Effector CD8-positive, alpha-beta T cell (primary cell): Measurements from ENCODE around the gene STYXL1.
"Not testable (repeated sequence)": the region's sequence is repeated elsewhere in the genome, so short reads cannot be mapped to it uniquely, and the experiment has no call there.

ENCODE experiments used
- DNase-seq: peaks from one replicate; lab custom pipeline; 2025; lab: John Stamatoyannopoulos, UW
- total RNA-seq, 4 experiments: gene quantifications; one replicate each; lab custom pipeline; 2026; lab: John Stamatoyannopoulos, UW

STYXL1 gene, protein sequence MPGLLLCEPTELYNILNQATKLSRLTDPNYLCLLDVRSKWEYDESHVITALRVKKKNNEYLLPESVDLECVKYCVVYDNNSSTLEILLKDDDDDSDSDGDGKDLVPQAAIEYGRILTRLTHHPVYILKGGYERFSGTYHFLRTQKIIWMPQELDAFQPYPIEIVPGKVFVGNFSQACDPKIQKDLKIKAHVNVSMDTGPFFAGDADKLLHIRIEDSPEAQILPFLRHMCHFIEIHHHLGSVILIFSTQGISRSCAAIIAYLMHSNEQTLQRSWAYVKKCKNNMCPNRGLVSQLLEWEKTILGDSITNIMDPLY
- 13.4 to 22.8 (median 18.7) reads per million in 4 experiments for total RNA-seq

DNA sequence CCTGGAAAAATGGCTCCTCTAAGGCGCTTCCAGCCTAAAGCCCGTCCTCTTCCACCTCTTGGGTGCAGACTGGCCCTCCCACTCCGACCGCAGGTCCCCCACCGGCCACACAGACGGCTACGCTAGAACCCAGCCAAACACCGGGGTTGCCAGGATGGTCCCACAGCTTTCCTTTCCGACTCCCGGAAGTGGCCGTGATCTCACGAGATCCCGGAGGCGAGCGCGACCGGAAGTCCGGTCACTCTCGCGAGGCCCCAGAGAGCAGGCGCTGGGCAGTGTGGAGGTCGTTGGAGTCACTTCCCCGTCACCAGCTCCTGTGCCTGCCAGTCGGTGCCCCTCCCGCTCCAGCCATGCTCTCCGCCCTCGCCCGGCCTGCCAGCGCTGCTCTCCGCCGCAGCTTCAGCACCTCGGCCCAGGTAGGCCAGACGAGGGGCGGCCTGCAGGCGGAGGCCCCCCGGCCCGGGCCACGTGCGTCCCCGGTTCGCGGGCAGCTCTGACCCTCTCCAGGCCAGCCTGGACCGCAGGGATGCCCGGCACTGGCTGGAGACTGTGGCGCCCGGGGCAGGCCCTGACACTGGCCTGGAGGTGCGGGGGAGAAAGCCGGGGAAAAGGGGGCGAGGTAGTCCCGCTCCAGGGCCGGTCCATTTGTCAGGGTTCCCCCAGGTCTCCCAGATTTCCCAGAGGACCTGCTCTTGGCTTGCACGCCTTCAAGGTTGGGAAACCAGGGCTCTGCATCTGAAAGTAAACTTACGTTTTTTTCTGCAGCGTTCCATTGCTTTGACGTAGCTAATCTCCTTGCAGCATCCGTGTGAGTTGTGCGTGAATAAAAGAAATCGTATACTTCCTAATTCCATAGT, at the start of gene STYXL1, which contains the start of gene MDH2:
Gene STYXL1 (minus strand): TSS at position 190 of the 857 bp plus-strand sequence. CDS start 17,477 bp downstream, outside the sequence.
Gene MDH2 (plus strand): TSS at position 296 of the 857 bp plus-strand sequence. CDS start 55 bp downstream, at position 351.
- peak; percentile 79 for DNase-seq

DNA sequence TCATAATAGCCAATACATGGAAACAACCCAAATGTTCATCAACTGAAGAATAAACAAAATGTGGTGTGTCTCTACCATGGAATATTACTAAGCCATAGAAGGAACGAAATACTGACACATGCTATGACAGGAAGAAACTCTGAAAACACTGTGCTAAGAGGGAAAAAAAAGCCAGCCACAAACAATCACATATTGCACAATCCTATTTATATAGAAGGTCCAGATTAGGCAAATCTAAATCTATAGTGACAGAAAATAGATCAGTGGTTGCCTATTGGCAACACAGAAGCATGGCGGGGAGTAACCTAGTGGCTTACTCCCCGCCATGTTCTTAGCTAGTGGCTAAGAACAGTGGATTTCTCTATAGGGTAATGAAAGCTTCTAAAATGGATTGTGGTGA, 48.1 kb upstream of the STYXL1 start:
- no peak for DNase-seq

DNA sequence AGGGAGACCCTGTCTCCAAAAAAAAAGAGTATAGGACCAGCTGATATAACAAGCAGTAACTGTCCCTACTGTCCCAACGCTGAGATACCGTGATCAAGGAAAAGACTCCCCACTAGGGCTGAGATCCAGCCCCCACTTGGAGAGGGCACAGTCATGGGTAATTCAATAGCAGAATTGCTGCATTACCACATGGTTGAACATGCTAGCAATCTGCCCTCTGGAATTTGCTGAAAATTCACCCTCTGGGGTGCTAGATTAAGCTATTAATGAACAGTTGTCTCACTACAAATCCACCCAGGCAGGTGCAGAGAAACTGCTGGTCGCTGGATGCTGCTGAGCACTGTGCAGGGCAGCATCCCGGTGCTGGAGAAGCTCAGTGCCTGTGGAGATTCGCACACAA, 46.5 kb upstream of the STYXL1 start:
- DNase-seq: not testable (repeated sequence)

DNA sequence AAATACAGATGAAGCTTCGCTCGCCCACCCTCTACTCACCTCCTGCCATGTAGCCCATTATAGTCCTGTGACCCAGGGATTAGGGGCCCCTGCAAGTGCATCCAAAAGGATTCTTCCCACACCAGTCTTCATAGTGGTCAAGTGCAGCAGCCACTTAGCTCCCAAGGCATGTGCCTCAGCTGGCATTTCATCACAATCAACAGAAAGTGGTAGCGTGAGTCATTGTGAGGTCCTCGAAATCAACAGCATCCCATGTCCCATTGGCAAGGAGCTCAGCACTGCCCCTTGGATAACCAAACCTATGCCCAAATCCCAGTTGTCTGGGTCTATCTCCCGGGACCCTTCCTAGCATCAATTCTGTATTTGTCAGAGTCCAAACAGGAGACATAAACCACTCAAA, 45.7 kb upstream of the STYXL1 start:
- DNase-seq: not testable (repeated sequence)

DNA sequence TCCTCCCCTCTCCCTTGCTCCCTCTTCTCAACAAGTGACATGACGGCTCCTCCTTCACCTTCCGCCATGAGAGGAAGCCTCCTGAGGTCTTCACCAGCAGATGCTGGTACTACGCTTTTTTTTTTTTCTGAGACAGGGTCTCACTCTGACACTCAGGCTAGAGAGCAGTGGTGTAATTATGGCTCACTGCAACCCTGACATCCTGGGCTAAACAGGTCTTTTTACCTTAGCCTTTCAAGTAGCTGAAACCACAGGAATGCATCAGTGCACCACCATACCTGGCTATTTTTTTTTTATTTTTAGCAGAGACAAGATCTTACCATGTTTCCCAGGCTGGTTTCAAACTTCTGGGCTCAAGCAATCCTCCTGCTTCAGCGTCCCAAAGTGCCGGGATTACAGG, 43.7 kb upstream of the STYXL1 start:
- no peak for DNase-seq

DNA sequence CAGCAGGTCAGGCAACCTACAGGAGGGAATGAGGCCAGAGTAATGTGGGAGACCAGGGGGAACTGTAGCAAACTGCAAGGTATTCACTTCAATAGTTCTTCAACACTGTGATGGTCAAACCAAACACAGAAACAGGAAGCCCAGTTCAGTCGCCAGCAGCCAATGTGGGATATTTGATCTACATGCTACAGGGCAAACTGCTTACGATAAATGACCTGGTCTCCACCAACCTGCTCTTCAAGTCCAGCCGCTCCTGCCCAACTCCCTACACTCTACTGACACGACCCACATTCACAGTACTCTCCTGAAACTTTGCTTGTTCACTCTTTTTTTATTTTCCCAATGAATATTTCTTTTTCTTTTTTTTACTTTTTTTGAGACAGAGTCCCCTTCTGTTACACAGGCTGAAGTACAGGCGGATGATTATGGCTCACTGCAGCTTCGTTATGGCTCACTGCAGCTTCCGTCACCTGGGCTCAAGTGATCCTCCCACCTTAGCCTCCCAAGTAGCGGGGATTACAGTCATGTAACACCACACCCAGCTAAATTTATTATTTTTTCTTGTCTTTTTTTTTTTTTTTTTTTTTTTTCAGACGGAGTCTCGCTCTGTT, 42.2 kb upstream of the STYXL1 start:
- no peak for DNase-seq

DNA sequence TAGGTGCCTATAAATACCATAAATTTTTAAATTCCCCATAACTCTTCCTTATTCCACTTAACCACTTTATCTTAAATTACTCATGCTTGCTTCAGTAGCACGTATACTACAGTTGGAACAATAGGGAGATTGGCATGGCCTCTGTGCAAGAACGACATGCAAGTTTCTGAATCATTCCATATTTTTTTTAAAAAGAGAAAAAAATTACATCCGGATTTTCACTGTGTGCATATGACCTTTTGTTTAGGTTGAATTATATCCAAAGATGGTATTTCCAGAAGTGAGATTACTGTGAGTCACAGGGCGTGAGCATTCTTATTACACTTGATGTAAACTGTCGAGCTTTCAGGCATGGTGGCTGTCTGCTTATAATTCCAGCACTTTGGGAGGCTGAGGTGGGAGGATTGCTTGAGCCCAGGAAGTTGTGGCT, 39.6 kb upstream of the STYXL1 start:
- not testable (repeated sequence) for DNase-seq

DNA sequence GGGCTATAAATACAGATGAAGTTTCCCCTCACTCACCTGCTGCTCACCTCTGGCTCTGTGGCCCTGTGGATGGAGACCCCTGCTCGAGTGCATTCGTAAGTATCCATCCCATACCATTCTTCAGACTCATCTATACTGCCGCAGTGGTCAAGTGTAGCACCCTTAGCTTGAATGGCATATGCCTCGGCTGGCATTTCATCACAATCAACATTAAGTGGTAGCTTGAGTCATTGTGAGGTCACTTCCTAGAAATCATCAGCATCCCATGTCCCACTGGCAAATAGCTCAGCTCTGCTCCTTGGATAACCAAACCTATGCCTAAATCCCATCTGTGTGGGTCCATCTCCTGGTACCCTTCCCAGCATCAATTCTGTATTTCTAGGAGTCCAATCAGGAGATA, 38.3 kb upstream of the STYXL1 start:
- no peak for DNase-seq

DNA sequence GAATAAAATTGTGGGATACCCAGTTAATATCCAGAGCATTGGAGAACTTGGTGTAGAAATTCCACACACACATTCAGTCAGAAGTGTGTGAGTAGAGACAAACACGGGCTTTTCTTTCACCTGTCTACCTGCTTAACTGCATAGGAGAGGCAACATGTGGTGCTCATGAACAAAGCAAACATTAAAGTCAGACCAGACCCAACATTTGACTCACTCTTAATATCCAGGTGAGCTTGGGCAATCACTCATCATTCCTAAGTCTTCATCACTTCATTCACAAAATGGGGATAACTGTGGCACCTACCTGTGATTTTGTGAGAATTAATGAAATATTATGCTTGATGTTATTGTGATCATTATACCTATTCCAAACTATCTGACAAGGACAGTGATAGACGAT, 36.3 kb upstream of the STYXL1 start:
- DNase-seq: not testable (repeated sequence)

DNA sequence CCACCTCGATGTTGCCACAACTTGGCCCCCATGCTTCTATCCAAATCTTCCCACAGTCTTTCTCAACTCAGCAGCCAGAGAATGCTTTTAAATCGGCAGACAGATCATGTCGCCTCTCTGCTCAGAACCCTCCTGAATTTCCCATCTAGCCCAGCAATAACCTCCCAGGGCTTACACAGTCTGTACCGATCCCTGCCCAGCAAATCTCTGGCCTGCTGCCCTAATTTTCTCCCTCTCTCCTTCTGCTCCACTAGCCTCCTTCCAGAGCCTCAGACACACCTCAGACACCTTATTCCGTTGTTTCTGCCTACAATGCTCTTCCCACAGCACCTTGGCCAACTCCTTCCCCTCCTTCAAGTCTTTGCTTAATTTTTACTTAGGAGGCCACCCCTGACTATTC, 32.4 kb upstream of the STYXL1 start:
- DNase-seq: no peak

DNA sequence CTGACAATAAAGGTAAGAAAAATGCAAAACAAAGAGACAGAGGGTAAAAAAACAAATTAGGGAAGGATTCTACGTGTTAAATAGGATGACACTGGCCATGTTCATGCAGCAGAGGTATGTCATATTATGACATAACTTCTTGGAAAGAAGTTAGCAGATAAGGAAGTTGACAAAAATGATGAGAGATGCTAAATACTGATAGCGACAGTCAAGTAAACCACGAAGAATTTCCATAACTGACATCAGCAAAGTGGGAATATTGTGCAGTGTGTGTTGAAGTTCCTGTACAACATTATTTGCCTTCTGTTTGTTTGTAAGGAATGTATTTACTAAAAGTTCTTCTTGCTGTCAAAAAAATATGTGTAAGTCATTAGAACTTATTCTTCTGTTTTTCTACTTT, 29.6 kb upstream of the STYXL1 start:
- DNase-seq: no peak

DNA sequence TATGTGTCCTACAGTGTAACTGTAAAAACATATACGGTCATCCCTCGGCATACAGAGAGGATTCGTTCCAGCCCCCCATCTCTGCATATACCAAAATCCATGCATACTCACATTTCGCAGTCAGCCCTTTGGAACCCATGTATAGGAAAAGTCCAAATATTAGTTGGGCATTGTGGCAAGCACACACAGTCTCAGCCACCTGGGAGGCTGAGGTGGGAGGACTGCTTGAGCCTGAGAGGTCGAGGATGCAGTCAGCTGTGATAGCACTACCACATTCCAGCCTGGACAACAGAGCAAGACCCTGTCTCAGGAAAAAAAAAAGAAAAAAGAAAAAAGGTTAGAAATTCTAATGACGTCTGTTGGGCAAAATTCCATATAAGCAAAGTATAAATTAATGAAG, 29.2 kb upstream of the STYXL1 start:
- no peak for DNase-seq

DNA sequence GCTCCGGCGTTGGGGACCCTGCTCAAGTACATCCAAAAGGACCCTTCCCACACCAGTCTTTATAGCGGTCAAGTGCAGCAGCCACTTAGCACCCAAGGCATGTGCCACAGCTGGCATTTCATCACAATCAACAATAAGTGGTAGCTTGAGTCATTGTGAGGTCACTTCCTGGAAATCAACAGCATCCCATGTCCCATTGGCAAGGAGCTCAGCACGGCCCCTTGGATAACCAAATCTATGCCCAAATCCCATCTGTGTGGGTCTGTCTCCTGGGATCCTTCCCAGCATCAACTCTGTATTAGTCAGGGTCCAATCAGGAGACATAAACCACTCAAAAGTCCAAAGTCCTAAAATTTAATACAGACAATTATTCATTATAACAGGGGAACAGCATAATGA, 27.2 kb upstream of the STYXL1 start:
- no peak for DNase-seq

DNA sequence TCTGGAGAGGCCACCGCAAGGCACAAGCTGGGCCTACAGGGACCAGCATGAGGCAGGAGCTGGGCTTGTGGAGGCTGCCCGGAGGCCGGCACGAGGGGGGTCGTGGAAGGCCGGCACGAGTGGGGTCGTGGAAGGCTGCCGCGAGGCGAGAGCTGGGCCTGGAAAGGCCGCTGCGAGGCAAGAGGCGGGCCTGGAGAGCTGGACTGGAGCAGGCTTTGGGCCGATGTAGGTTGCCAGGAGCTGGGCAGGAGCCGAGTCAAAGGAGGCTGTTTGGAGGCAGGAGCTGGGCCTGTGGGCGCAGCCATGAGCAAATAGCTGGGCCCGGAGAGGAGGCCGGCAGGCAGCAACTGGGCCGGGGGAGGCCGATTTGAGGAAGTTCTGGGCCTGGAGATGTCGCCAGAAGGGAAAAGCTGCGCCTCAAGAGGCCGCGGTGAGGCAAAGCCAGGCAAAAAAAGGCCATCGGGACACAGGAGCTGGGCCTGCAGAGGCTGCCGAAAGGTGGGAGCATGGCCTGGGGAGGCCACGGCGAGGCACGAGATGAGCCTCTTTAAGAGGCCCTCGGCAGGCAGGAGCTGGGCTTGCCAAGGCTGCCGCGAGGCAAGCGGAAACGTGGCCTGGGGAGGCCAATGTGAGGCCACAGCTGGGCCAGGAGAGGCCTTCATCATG, 26.6 kb upstream of the STYXL1 start:
- no peak for DNase-seq

DNA sequence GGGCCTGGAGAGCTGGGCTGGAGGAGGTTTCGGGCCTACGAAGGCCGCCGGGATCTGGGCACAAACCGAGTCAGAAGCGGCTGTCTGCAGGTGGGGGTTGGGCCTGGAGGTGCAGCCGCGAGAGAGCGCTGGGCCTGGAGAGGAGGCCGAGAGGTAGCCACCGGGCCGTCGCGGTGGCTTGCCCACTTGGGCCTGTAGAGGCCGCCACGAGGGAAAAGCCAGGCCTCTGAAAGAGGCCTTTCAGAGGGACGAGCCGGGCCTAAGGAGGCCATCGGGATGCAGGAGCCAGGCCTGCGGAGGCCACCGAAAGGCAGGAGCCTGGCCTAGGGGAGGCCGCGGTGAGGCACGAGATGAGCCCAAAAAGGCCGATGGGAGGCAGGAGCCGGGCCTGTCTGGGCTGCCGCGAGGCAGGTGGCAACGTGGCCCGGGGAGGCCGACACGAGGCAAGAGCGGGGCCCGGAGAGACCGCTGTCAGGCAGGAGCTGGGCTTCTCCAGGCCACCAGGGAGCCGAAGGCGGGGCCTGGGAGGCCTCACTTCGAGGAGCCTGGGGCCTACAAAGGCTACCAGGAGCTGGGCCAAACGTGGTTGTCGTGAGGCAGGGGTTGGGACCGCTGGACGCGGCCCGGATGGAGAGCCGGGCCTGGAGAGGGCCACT, 25.7 kb upstream of the STYXL1 start:
- no peak for DNase-seq

DNA sequence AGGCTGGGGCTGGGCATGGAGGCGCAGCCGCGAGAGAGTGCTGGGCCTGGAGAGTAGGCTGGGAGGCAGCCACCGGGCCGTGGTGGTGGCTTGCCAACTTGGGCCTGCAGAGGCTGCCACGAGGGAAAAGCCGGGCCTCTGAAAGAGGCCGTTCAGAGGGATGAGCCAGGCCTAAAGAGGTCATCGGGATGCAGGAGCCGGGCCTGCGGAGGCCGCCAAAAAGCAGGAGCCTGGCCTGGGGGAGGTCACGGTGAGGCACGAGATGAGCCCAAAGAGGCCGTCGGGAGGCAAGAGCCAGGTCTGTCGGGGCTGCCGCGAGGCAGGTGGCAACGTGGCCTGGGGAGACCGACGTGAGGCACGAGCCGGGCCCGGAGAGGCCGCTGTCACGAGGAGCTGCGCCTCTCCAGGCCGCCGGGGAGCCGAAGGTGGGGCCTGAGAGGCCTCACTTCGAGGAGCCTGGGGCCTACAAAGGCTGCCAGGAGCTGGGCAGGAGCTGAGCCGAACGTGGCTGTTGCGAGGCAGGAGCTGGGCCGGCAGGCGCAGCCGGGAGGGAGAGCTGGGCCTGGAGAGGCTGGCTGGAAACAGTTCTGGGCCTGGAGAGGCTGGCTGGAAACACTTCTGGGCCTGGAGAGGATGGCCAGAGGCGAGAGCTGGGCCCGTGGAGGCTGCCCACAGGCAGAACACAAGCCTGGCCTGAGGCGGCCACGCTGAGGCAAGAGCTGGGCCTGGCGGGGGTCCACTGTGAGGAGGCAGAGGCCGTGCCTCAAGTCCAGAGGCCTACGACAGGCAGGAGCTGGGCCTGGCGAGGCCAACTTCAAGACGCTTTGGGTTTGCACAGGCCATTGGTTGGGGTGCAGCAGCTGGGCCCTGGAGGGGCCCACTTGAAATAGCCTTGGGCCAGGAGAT, 24.7 kb upstream of the STYXL1 start:
- no peak for DNase-seq

DNA sequence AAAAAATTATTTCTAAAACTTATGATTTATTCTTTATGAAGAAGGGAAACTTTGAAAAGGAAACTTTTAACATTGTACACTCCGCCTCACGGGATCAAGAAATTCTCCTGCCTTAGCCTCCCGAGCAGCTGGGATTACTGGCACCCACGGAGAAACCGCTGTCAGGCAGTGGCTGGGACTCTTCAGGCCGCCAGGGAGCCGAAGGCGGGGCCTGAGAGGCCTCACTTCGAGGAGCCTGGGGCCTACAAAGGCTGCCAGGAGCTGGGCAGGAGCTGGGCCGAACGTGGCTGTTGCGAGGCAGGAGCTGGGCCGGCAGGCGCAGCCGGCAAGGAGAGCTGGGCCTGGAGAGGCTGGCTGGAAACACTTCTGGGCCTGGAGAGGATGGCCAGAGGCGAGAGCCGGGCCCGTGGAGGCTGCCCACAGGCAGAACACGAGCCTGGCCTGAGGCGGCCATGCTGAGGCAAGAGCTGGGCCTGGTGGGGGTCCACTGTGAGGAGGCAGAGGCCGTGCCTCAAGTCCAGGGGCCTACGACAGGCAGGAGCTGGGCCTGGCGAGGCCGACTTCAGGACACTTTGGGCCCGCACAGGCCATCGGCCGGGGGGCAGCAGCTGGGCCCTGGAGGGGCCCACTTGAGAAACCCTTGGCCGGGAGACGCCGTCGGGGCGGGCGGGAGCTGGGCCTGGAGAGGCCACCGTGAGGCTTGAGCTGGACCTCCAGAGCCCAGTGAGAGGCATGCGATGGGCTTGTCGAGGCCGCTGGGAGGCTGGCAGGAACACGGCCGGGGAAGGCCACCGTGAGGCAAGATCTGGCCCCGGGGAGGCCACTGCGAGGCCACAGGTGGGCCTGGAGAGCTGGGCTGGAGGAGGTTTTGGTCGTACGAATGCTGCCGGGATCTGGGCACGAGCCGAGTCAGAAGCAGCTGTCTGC, 23.8 kb upstream of the STYXL1 start:
- no peak for DNase-seq

DNA sequence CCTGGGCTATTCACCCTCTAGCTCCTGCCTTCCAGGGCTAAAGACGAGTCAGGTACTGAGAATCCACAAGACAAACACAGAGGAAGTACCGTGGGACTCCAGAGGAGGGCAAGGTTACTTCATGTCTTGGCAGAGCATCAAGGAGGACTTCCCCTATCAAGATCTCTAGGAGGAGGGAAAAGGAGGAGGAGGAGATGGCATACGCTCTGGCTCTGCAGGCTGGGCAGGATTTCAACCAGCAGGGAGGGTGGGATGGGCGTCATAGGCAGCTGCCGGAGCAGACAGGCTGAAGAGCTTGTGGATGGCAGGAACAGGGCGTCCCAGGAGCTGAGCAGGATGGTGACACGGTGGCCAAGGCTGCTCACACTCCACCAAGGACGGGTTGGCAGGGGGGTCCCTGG, 21.4 kb upstream of the STYXL1 start:
- DNase-seq: no peak
